HG02588 (cell line): ENCODE data around the gene LRRC71.
"Not testable (repeated sequence)": the region's sequence is repeated elsewhere in the genome, so short reads cannot be mapped to it uniquely, and the experiment has no call there.

Experiments
- ATAC-seq: cut with Tn5 transposase; IDR thresholded peaks from one replicate; pipeline ENCODE4 v1.9.1; 2021; ENCODE audit warnings: mild to moderate bottlenecking, moderate library complexity; ENCODE audit not compliant: unreplicated experiment

LRRC71 gene

GRCh38 chr1:156926695-156927094 lies 6.3 kb downstream of the LRRC71 start:
- ATAC-seq = not testable (repeated sequence)

- ATAC-seq = no peak
Measured at GRCh38 chr1:156927215-156928042, 7.0 kb downstream of the LRRC71 start.

GRCh38 chr1:156928043-156928602 lies 7.7 kb downstream of the LRRC71 start:
- ATAC-seq = no peak

GRCh38 chr1:156929596-156930238 lies 9.3 kb downstream of the LRRC71 start:
- no peak for ATAC-seq

- ATAC-seq = no peak
Measured at GRCh38 chr1:156930483-156930882, 10.1 kb downstream of the LRRC71 start.

- no peak for ATAC-seq
Measured at GRCh38 chr1:156931211-156931952, 10.9 kb downstream of the LRRC71 start.

- no peak for ATAC-seq
Measured at GRCh38 chr1:156931974-156932710, 11.7 kb downstream of the LRRC71 start.

- ATAC-seq = no peak
Measured at GRCh38 chr1:156933136-156933535, 12.7 kb downstream of the LRRC71 start.

GRCh38 chr1:156935505-156936128 lies 15.2 kb downstream of the LRRC71 start:
- ATAC-seq = no peak

- ATAC-seq = no peak
Measured at GRCh38 chr1:156936191-156936590, 15.8 kb downstream of the LRRC71 start.

- ATAC-seq = no peak
Measured at GRCh38 chr1:156936721-156937220, 16.3 kb downstream of the LRRC71 start.

- no peak for ATAC-seq
Measured at GRCh38 chr1:156937883-156938282, 17.5 kb downstream of the LRRC71 start.

GRCh38 chr1:156938813-156939212 lies 18.4 kb downstream of the LRRC71 start:
- ATAC-seq = no peak

GRCh38 chr1:156939786-156940334 lies 19.4 kb downstream of the LRRC71 start:
- ATAC-seq = no peak

GRCh38 chr1:156941675-156942074 lies 21.2 kb downstream of the LRRC71 start:
- no peak for ATAC-seq

GRCh38 chr1:156942176-156942575 lies 21.7 kb downstream of the LRRC71 start:
- no peak for ATAC-seq

- ATAC-seq = no peak
Measured at GRCh38 chr1:156942576-156942975, 22.1 kb downstream of the LRRC71 start.

GRCh38 chr1:156943756-156944155 lies 23.3 kb downstream of the LRRC71 start:
- no peak for ATAC-seq

- no peak for ATAC-seq
Measured at GRCh38 chr1:156944268-156944667, 23.8 kb downstream of the LRRC71 start.

- ATAC-seq = no peak
Measured at GRCh38 chr1:156944848-156945247, 24.4 kb downstream of the LRRC71 start.
